HEK293T (cell line): Measurements from ENCODE around the gene ISG20L2.

Experiments used
- ARNT ChIP-seq: fragments of 450-650 bp; IDR thresholded peaks from 2 replicates; pipeline ENCODE4 v1.6.1; 2017; ENCODE audit warnings: mild to moderate bottlenecking
- BHLHE40 ChIP-seq: fragments of 450-650 bp; IDR thresholded peaks from 2 replicates; pipeline ENCODE4 v1.6.1; 2016; ENCODE audit warnings: mild to moderate bottlenecking, moderate library complexity, borderline replicate concordance
- CTBP1 ChIP-seq: fragments of 450-650 bp; IDR thresholded peaks from 2 replicates; pipeline ENCODE4 v1.6.1; 2016; ENCODE audit warnings: borderline replicate concordance
- ELF4 ChIP-seq: fragments of 450-650 bp; IDR thresholded peaks from 2 replicates; pipeline ENCODE4 v1.6.1; 2017; ENCODE audit warnings: antibody characterized with exemption
- FOXA1 ChIP-seq: fragments of 450-650 bp; IDR thresholded peaks from 2 replicates; pipeline ENCODE4 v1.6.1; 2016; ENCODE audit warnings: mild to moderate bottlenecking
- FOXK2 ChIP-seq: fragments of 450-650 bp; IDR thresholded peaks from 2 replicates; pipeline ENCODE4 v1.6.1; 2016; ENCODE audit warnings: mild to moderate bottlenecking
- FOXM1 ChIP-seq: fragments of 450-650 bp; IDR thresholded peaks from 2 replicates; pipeline ENCODE4 v1.6.1; 2017; ENCODE audit warnings: mild to moderate bottlenecking, borderline replicate concordance
- HDGF ChIP-seq: fragments of 450-650 bp; IDR thresholded peaks from 2 replicates; pipeline ENCODE4 v1.6.1; 2017; ENCODE audit warnings: antibody characterized with exemption, borderline replicate concordance
- L3MBTL2 ChIP-seq: fragments of 450-650 bp; conservative IDR thresholded peaks from 2 replicates; pipeline ENCODE4 v1.6.1; 2016; ENCODE audit warnings: mild to moderate bottlenecking
- LEF1 ChIP-seq: fragments of 450-650 bp; IDR thresholded peaks from 2 replicates; pipeline ENCODE4 v1.6.1; 2017; ENCODE audit warnings: mild to moderate bottlenecking, borderline replicate concordance
- SP1 ChIP-seq: fragments of 450-650 bp; IDR thresholded peaks from 2 replicates; pipeline ENCODE4 v1.6.1; 2017
- TARDBP ChIP-seq: fragments of 450-650 bp; IDR thresholded peaks from 2 replicates; pipeline ENCODE4 v1.6.1; 2016
- ZNF384 ChIP-seq: fragments of 450-650 bp; IDR thresholded peaks from 2 replicates; pipeline ENCODE4 v1.6.1; 2016

DNA sequence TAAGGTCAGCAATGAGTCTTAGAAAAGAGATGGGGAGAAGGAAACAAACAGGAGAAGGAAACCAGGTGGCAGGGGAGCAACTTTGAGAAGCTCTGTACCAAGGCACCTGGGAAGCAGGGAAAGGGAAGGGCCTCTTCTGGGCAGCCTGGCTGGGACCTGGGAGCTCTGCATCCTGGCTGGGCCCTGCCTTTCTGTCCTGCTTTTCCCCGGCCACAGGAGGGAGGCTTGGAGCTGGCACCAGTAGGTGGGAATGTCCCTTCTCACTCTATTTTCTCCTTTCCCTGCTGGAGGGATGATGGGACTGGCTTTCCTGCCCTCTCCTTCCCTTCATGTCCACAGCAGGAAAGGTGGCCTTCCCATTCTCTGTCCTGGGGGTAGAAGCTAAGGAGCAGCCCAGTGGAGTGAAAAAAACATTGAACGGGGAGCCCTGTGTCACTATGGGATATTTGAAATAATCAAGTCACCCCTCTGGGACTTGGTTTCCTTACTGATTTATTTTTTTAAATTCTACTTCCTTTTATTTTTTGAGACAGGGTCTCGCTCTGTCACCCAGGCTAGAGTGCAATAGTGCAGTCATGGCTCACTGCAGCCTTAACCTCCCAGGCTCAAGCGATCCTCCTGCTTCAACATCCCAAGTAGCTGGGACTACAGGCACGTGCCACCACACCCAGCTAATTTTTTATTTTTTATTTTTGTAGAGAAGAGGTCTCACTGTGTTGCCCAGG lies 46.2 kb downstream of the ISG20L2 start:
- no peak for TF ChIP-seq SP1
- no peak for TF ChIP-seq CTBP1
- no peak for TF ChIP-seq ELF4
- TF ChIP-seq FOXM1, result no peak
- no peak for TF ChIP-seq FOXK2
- TF ChIP-seq TARDBP, result no peak
- no peak for TF ChIP-seq BHLHE40
- no peak for TF ChIP-seq HDGF
- no peak for TF ChIP-seq FOXA1
- TF ChIP-seq ARNT, result no peak
- no peak for TF ChIP-seq LEF1
- TF ChIP-seq ZNF384, result no peak
- no peak for TF ChIP-seq L3MBTL2
